OCI-LY7 (cell line): ENCODE measurements around the gene CEP295NL.
"Not testable (repeated sequence)": the region's sequence is repeated elsewhere in the genome, so short reads cannot be mapped to it uniquely, and the experiment has no call there.

Experiments
- EZH2phosphoT487 ChIP-seq: fragments of 200-600 bp; sonication (generic); IDR thresholded peaks from 2 replicates; pipeline ENCODE4 v1.6.1; 2018; ENCODE audit warnings: low read depth, borderline replicate concordance, mild to moderate bottlenecking, mixed run types, antibody characterized with exemption, low read length, moderate library complexity, mixed read lengths
- TF ChIP-seq, protein P1 (sequence below): fragments of 200-600 bp; sonication (generic); conservative IDR thresholded peaks from 2 replicates; pipeline ENCODE4 v1.5.1; 2014; ENCODE audit warnings: mild to moderate bottlenecking, antibody characterized with exemption, low read length, moderate library complexity, mixed read lengths

DNA sequence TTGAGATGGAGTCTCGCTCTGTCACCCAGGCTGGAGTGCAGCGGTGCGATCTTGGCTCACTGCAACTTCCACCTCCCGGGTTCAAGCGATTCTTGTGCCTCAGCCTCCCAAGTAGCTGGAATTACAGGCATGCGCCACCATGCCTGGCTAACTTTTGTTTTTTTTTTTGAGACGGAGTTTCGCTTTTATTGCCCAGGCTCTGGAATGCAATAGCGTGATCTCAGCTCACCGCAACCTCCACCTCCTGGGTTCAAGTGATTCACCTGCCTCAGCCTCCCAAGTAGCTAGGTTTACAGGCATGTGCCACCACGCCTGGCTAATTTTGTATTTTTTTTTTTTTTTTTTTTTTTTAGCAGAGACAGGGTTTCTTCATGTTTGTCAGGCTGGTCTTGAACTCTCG lies 42.5 kb upstream of the CEP295NL start:
- TF ChIP-seq, protein P1, sequence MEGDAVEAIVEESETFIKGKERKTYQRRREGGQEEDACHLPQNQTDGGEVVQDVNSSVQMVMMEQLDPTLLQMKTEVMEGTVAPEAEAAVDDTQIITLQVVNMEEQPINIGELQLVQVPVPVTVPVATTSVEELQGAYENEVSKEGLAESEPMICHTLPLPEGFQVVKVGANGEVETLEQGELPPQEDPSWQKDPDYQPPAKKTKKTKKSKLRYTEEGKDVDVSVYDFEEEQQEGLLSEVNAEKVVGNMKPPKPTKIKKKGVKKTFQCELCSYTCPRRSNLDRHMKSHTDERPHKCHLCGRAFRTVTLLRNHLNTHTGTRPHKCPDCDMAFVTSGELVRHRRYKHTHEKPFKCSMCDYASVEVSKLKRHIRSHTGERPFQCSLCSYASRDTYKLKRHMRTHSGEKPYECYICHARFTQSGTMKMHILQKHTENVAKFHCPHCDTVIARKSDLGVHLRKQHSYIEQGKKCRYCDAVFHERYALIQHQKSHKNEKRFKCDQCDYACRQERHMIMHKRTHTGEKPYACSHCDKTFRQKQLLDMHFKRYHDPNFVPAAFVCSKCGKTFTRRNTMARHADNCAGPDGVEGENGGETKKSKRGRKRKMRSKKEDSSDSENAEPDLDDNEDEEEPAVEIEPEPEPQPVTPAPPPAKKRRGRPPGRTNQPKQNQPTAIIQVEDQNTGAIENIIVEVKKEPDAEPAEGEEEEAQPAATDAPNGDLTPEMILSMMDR: not testable (repeated sequence)
- not testable (repeated sequence) for TF ChIP-seq EZH2phosphoT487
